NCI-H446 (cell line): Measurements from ENCODE around the gene CAMK1D.

Experiments
- DNase-seq, 2 experiments: peaks; one replicate each; lab custom pipeline; 2025; lab: John Stamatoyannopoulos, UW

Gene CAMK1D

DNA sequence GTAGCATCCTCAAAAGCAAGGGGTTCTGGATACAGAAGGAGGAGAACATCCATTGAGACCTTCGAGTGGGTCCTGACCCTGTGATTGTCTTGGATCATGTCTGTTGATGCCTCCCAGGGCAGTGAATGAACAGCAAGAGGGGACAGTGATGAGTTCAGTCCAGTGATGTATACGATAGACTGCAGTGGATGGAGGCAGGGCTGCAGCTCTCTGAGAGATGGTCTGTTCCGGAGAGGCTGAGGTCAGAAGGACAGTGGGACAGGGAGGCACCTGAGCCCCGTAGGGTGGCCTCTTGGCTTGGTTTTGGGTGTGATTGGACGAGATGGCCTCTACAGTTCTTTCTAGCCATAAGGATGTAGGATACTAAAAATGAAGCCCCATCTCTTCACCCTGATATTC is 280.4 kb downstream of the CAMK1D start:
- no peak for DNase-seq

DNA sequence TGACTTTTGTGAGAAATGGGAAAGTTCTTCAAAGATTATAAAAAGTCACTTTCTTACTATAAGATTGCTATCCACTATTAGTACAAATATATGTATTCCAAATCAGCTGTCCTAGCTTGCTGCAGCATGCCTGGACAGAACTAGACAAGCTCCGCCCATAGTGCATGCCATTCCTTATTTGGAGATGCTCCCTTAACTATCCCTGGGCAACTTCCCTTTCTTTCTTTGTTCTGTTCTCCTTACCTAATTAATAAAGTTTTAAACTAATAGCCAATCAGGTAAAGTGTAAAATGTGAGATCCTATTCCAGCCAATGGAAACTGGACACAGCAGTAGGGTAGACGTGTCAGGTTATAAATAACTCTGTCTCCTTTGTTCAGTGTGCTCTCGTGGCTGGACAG is 281.9 kb downstream of the CAMK1D start:
- DNase-seq = no peak

DNA sequence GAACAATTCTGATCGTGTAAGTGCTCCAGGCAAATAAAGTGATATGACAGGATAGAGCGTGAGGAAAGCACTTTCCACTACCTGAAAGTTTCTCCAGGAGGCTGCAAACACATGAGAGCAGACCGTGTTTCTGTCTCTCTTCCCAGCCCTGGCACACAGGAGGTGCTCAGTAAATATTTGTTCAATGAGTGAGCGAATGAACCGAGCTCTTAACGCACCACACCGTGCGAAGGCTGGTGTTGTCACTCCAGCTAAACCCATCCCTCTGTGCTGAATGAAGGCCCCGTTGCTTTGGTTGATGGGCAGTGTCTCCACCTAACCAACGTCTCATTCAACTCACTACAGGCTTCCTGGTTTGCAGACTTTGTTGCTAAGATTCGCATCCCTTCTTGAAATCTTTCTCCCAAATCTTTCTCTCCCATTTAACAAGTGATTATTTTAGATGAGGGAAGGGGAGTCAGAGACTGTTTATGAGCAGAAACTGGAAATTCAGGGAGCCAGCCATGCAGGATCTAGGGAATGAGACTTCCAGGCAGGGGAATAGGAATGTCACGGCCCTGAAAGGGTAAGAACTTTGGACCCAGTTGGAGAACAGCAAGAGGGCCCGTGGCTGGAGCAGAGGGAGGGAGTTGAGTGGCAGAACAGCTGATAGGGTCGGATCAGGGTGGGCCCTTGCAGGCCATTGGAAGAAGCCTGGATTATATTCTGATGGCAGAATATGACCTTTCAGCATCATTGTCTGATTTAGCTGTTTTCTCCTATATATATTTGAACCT is 282.6 kb downstream of the CAMK1D start:
- DNase-seq = no peak

DNA sequence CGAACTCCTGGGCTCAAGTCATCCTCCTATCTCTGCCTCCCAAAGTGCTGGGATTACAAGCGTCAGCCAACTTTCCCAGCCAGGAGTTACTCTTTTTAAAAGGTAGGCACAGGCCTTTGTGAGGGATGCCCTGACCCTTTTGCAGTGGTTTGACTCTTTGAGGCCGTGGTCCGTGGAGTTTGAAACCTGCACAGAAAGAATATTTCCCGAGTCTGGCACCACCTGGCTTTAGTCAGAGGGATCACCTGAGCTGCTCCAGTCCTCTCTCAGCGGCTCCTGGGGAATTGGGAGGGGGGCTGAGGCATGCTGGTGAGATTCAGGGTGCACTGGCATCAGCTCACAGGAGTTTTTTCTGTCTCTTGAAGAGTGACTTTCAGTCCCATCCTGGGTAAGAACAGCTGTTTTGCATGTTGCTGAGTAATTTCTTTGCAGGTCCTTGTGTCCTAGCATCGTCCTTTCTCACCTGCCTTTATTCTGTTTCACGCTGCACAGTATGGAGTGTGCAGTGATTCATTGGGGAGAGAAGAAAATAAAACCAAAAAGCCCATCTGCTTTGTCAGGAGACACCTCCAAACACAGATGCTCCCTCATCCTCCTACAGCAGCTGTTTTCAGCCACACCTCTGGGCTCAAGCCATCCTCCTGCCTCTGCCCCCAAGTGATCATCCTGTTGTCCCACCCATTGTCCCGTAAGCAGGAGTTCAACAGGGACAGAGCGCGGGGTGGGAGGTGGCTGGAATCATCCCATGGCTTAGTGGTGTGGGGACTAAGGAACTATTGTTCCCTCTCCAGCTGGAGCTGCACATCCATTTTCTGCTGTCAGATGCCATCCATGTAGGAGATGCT is 284.7 kb downstream of the CAMK1D start:
- DNase-seq = no peak

DNA sequence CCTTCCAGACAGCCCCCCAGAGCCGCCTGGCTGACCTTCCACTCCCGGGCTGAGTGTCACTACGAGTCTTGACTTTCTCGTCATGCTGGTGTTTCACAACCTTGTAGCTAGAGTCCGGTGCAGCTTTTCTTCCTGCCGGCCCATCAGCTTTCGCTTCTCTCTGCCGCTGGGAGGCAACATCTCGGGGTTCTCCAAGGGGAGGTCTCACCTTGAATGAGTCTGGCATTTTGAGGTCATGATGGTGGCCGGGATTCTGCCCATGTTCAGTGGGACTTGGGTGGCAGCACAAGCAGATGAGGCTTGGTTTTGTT is 285.2 kb downstream of the CAMK1D start:
- DNase-seq = no peak

DNA sequence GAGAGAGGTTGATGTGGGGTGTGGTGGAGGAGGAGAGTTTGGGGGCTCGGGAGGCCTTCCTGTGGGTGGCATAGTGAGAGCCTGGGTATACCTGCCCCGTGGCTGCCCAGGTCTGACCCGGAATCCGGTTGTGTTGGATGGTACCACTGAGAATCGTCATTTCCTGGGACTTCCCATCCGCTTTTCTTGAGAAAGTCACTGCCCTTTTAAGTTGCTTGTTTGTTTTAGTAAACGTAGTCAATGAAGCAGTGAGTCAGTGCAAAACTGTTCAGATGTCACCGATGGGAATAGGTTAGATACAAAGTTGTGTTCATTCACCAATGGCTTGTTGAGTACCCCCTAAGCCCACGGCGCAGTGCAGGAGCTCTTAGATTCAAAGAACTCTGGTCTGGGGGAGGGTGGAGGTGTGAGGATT is 285.8 kb downstream of the CAMK1D start:
- no peak for DNase-seq

DNA sequence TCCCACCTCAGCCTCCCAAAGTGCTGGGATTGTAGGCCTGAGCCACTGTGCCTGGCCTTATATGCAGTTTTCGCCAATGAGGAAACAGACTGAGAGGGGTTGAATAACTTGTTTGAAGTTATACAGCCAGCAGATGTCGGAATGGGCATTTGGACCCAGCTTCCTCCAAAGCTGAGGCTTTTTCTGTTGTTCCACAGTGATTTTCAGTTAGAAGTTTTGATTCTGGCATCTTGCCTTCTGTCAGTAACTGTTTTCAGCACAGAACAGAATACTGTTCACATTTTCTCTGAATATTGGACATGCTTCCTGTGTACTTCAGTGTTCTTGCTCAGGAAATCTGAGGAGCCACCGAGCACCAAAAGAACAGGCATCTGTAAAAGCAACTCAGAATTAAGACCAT is 287.2 kb downstream of the CAMK1D start:
- DNase-seq = peak in 1 of 2 experiments; percentile 68

DNA sequence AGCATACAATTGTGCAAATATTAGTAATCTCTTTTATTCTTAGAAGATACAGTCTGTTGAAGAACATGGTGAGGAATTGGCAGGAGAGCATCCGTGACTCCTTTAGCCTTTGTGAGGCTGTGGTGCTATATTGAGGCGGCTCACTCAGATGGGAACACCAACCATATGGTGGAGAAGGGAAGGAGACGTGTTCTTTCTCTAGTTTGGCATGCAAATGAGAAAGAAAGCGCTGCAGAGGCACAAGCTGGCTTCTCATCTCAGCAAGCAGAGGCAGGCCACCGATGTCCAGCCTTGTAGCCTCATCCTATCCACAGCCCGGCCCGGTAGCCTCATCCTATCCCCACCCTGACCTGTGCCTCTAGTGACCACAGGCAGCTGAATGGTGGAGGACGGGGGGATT is 288.3 kb downstream of the CAMK1D start:
- peak in 1 of 2 experiments; percentile 60 for DNase-seq

DNA sequence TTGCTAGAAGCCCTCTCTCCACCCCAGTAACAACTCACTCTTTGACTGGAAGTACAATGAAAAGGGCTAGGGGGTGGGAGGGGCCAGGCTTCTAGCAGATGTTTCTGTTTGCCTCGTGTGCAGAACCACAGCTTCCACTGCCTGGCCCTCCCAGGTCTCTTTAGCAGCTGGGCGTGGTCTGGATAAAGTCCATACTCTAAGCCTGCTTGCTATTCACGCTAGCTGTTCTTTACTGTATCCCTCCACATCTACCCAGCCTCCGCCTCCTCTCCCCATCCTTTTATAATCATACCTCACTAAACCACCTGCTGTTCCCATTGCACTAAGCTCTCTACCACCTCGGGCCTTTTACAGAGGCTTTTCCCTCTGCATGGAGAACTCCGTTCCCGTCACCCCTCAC is 288.8 kb downstream of the CAMK1D start:
- peak; percentile 27 to 71 for DNase-seq

DNA sequence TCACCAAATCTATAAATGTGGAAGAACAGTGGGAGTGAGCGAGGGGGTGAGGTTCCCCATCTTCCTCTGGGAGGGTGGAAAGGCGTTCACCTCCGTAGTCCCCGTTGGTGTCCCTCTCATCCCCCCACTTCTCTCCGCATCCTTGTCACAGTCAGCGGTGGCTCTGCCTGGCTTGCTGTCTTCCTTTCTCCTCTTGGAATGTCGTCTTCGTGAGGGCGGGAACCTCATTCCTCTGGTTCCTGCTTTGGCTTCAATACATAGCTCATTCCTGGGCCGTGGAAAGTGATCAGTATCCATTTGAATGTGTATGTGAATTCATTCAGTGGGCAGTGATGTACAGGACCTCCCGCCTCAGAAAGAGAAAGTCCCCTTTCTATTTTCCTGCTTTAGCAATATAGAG is 289.4 kb downstream of the CAMK1D start:
- DNase-seq = no peak

DNA sequence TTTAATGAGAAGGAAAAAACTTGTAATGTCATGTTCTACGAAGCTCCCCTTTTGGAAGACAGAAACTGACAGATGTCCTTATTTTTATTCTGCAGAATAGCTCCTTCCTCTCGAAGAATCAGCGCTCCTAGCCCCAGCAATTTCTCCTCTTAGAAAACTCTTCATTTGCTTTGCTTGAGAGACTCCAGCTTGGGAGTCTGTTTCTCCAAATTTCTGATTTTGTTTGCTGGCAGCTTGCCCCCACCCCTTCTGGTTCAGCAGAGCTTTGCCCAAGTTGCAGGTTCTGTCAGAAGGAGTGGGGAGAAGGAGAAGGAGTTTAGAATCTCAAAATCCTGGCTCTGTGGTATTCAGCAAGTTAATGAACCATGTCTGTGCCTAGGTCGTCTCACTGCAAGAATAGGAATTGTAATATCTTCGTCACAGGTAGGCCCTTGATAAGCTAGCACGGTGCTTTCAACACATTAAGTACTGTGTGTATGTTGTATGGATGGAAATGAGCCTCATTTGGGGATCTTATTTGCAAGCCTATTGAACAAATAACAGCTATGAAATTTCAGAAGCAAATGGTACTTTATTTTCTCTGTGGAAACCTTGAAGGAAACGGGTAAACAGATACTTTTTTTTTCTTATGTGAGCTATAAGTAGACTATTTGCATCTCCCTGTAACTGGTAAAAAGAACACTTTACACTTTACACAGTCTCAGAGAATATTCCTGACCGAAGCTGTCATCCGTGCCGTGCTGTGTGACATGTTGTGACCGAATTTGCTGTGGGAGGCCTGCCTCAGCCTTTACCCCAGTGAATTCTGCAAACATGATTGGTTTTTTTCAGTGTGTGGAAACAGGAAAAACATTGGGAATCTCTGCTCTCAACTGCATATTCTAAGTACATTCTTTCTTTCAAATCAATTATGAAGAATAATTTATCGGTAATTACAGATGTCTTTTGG is 290.9 kb downstream of the CAMK1D start:
- peak; percentile 9 to 83 for DNase-seq

DNA sequence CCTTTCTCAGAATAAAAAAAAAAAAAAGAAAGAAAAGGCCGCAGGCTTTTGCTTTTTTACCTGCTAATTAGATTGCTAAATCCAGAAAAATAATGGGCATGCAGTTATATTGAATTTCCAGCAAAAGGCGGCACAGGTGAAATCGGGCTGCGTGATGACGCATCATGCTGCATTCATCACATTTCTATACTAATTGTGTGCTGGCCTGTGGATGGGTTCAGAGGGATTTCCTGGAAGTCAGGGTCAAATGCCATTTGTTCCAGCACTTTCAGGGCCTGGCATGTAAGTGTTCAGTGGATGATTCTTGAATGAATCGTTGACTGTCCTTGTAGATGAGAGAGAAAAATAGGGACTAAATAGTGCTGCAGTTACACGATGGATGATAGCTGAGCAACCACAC is 292.7 kb downstream of the CAMK1D start:
- no peak for DNase-seq

DNA sequence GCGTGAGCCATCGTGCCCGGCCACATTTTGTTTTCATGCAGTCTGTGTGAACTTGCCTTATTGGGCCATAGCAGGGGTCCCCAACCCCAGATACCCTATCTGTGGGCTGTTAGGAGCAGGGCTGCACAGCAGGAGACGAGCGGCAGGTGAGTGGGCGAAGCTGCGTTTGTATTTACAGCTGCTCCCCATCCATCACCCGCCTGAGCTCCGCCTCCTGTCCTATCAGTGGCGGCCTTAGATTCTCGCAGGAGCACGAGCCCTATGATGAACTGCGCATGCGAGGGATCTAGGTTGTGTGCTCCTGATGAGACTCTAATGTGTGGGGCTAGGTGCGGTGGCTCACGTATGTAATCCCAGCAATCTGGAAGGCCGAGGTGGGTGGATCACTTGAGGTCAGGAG is 293.9 kb downstream of the CAMK1D start:
- DNase-seq = no peak

DNA sequence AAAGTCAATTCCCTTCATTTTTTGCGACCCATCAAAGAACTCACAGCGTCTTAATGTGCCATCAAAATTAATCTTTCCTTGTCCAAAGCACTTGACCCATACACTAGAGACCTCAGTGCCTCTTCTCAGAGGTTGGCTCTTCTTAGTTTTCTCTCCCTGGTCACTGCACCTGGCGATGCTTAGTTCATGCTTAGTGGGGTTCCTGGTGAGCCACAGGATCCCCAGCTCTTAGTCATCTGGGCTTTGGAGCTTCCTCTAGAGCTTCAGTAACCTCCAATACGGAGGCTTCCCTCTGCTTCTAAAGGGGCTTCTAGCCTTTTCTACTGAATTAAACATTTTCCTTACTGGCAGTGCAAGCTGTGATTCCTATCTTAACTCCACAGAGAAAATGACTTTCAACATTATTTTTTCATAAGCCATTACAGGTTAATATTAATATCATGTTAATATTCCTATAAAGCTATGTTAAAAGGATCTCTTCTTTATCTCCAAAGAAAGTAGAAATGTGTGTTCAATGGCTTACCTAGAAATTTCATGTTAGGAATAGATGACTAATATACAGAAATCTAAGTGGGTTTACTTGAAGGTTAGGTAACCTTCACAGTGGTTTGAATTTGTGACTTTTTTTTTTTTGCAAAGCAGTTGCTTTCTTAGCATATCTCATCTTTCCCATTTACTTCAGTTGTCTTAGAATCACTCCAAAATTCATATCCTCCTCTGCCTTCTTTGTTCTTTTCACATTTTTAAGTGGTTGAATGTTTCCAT is 295.2 kb downstream of the CAMK1D start:
- DNase-seq = no peak

DNA sequence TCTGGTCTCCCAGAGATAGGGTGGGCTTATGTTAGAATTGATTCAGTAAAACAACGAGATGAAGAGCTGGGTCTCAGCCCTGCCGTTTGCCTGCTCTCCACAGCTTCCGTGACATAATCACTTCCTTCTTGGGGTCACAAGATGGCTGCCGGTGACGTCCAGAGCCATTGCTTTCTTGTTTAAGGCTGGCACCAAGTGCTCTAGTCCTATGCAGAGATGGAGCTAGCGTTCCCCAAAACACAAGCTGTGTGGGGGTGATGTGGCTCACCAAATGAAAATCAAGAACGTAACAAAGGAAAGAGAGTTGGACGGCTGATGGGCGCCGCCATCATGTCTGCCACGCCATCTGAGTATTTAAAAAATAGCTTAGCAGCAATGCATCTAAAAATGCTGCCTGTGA is 296.1 kb downstream of the CAMK1D start:
- DNase-seq = no peak

DNA sequence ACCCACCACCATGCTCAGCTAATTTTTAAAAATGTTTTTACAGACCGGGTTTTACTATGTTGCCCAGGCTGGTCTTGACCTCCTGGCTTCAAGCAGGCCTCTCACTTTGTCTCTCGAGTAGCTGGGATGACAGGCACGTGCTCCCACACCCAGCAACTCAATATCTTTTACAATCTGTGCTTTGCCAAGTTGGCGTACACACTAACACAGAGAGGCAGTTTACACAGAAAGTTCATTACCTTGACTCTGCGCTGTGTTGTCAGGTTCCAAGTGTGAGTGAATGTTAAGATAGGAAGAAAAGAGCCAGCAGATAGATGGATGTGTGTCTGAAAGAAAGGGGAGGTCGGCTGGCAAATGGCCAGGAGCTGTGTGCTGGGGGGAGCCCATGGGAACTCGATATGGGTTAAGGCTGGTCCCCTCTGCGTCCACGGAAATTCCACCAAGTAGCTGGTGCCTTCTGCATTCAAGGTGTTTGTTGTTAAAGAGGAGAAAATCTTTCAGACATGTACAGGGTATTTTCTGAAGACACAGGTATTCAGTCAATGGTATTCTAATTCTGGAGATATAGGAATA is 299.8 kb downstream of the CAMK1D start:
- DNase-seq = no peak

DNA sequence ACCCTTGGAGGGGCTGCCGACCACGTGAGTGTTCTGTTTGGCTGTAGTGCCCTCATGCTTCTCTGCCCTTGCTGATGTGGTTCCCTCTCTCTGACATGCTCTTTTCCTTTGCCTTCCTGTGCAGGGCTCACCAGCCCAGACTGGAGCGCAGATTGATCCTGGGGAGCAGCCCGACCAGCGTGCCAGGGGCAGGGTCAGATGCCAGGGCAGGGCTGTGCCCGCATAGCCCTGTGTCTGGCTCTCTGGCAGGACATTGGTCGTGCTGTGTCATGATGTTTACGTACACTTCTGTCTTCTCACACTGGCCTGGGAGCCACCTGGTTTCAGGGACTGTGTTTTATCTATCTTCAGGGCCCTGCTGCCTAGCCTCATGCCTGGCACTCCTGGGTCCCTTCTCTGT is 300.8 kb downstream of the CAMK1D start:
- DNase-seq = no peak

DNA sequence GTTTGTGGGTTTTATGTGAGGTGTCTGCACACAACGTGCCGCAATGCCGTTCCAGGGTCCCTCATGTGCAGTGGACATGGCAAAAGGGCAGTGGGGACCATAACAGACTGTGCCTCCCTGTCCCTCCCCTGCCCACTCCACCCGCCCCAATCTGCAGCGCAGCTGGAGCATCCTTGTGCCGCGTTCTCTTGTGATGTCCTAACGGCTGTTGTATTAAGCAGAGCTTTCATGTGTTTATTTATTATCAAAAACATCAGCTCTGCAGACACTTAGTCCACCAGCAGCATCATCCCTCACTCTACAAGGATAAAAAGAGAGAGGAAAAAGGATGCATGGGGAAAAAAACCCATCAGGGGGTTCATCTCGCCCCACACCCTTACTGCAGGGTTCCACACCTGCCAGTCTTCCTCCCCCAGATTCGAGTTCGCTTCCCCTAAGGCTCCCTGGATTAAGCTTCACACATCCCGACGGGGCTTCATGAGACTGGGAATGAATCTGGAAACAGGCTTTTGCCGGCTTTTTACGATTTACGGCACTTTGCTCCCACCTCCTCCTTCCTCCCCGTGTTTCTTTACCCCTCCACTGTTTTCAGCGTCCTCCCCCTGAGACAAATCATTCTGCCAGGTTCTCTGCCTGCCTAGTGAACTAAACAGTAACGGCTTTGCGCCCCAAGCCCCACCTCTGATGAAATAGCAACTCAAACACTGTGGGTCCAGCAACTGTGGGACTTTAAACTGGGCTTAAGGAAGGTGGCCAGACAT is 301.4 kb downstream of the CAMK1D start:
- no peak for DNase-seq

DNA sequence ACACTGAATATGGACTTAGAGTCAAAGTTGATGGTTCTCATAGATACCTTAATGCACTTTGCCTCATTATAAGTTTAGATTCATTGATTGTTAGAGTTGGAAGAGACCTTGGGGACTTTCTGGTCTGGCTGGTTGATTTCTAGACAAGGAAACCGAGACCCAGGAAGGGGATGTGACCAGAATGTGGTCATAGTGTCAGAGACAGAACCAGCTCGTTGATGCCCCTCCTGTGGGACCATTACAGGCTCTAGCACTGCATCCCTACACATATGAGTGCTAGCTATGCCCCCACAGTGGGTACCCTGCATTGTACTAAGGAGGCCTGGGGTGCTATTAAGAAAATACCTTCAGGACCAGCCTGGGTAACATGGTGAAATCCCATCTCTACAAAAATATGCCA is 306.6 kb downstream of the CAMK1D start:
- DNase-seq = no peak

DNA sequence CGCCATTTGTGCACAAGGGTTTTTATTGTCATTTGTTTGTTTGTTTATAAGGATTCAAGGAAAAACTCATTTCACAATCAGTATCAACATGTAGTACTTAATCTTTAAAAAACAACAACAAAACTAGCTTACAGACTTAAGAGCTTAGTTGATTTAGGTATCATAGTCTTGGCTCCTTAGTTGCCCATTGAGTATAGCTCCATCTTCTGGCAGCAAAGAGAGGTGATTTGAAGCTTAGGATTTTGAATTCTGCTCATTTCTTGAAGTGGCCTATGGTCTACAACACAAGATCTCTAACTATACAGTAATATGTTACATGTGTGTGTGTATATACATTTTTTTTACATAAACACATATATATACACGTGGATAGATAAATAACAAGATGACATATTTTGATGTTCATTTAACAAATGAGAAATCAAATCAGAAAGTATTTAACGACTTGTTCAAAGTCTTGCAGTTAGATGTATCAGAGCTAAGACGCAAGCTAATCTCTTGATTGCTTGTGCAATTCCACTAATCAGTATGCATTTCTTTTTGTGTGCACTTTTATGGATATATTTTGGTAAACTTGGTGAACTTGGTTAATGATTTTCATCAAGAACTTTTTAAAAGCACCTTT is 307.3 kb downstream of the CAMK1D start:
- DNase-seq = peak; percentile 25 to 64
